HG03378 (cell line): ENCODE results near the gene POLR3G.

Experiments
- ATAC-seq: cut with Tn5 transposase; IDR thresholded peaks from one replicate; pipeline ENCODE4 v1.9.1; 2021; ENCODE audit warnings: mild to moderate bottlenecking, moderate library complexity; ENCODE audit not compliant: unreplicated experiment

POLR3G gene

GRCh38 chr5:90495146-90495545 is 20.5 kb downstream of the POLR3G start:
- no peak for ATAC-seq

DNA sequence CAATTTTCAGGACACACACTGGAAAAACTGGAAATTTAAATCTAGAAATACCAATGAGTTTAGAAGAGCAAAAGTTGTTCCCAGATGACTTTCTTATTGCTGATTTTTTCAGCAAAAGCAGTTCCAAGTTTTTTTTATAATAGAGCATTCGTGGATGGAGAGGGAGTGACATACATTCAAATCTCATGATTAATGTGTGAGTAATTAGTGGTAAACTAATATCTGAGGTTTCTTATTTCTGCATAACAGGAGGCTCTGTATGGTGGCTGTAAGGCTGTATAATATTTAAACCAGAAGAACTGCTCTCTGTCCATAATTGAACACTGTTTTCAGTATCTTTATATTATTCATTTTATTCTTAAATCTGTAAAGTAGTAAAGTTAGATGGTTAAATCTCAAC is 28.9 kb downstream of the POLR3G start:
- ATAC-seq: no peak

DNA sequence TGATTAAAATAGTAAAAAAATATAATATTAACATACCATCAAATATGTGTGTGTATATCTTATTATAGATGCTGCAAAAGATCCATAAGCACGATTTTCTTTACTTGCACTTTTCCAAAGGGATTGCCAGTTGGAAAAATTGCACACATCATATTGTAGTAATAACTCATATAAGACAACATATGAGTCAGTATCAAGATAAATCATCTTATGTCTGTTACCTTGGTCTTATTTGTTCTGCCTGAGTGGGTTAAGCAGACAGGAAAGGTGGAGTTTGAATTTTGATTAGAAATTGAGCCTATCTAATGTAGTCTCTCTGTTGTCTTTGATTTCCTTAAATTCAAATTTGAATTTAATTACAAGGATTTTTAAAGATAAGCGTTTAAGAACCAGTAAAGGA is 30.1 kb downstream of the POLR3G start:
- ATAC-seq: no peak

GRCh38 chr5:90506221-90506620 is 31.6 kb downstream of the POLR3G start:
- no peak for ATAC-seq

GRCh38 chr5:90510438-90510837 is 35.8 kb downstream of the POLR3G start:
- ATAC-seq: no peak

GRCh38 chr5:90514520-90514919 is 39.9 kb downstream of the POLR3G start:
- ATAC-seq: no peak

DNA sequence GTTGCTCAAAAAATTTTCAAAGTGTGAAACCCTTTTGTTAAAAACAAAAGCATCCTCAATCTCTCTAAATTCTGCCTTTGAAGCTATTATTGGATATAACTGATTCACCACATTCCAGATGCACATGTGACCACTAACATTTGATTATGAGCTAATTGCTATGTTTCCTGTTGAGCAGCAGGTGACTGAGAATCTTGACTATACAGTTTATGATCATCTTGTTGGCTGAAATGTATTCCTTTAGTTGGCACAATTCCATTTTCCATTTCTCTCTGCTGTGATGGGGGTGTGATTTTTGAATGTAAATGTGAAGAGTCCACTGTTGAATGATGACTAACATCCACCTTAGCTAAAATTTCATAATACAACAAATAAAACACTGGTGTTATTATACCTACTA is 44.0 kb downstream of the POLR3G start:
- no peak for ATAC-seq

DNA sequence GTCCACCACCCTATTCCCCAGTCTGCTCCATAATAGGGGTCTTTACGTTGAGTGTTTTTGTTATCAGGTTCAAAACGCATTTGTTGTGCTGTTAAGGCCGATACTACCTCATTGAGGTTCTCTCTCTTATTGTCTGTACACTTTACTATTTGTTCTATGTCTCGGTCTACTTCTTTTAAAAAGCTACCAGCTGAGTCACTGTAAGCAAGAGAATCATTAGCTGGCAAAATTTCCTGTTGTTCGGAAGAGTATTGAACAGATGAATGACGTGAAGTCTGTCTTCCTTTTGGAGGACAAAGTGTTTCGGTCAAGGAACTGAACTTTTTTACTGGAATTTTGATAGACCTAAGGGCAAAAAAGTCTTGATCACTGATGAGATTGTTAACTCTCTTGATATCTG is 44.4 kb downstream of the POLR3G start:
- no peak for ATAC-seq

DNA sequence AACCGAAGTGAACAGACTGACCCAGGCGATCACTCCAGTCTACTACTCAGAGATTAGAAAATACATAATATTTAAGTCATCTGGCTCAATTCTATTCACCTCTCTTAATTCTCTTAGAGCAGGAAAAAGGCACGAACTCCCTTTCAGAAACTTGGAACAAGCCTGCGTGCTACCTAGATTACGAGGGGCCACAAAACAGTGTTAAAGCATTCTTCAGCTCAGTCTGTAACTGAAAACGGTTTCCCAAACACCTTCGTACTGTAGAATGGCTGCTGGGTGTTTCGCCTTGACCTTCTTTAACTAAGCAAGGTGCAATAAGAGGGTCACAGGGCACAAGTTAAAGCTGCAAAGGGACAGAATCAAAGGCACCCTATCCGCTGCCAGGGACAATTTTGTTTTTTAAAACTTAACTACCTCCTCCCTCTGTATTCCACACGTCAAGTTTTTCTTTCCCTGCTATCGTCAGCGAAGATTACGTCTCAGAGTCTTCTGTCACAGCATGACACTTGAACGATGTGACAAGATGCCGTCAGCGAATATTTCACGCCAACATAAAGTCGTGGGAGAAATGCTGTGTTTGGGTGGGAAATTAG is 54.0 kb downstream of the POLR3G start:
- ATAC-seq: peak; percentile 8

GRCh38 chr5:90529194-90529938 is 54.7 kb downstream of the POLR3G start, which contains the start of gene LYSMD3:
Gene LYSMD3 (minus strand): TSS chr5:90529584. CDS start chr5:90525289, 4,295 bp downstream.
- peak; percentile 86 for ATAC-seq

DNA sequence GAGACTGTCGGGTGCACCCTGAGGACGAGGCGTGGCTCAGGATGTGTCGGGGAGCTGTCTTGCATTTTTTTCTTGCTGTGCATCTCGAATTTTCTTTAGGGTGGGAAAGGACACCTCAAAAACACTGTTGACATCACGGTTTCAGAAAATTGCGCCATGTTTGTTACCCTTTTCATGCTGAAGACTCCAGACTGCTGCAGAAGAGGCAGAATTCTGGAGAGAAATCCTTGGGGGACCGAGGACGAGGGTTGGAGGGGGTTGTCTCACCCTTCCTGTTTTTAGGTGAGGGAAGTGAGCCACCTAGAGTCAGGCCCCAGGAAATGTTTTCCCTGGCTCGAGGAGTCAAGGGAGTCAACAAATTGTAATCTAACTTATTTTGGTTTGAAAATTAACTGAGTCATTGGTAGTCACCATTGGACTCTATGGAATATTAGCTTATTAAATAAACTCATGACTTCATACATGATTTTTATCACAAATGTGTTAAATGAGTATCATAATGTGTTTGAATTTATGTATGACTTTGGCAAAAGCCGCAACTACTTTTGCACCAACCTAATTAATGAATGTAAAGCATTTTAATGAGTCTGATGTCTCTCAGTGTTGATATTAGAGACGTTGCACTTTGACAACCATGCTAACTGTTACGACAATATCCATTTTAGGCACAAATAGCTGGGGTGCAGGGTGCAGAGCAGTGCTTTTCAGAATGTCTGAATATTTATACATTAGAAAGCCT is 55.4 kb downstream of the POLR3G start:
- peak; percentile 48 for ATAC-seq

GRCh38 chr5:90530736-90531487 is 56.2 kb downstream of the POLR3G start:
- no peak for ATAC-seq

GRCh38 chr5:90533794-90534193 is 59.1 kb downstream of the POLR3G start:
- ATAC-seq: no peak

DNA sequence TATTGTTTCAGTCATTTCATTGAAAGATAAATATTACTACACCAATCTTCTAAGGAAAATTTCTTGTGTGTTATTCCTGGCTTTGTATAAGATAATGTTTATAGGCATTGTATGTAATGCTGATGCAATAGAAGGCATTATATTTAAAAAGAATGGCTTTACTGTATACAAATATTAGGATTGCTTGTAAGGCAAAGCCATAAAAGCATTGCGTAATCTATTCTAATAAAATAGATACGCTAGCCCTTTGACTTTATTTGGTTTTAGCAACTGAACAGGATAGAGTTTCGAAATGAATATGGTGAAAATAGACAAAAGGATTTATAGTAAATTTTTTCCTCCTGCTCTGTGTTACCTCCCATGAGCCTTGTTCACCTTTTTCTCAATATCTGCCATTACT is 60.3 kb downstream of the POLR3G start:
- no peak for ATAC-seq

DNA sequence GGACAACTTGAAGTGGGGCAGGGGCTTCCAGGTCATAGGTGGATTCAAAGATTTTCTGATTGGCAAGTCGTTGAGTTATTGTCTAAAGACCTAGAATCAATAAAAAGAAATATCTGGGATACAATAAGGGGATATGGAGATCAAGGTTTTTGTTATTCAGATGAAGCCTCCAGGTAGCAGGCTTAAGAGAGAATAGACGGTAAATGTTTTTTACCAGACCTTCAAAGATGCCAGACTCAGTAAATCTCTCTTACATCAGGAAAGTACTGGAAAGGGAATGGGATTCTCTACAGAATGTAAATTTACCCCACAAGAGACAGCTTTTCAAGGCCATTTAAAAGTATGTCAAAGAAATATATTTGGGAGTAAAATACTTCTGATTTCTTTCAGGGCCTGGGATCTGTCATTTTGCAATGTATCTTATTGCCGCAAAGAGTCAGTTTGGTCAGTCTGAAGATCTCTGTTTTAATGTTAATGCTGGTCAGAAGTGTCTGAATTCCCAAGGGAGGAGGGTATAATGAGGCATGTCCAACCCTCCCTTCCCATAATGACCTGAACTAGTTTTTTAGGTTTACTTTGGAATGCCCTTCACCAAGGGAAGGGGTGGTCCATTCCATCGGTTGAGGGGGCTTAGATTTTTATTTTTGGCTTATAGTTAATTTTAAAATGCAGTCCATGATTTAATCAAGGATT is 68.3 kb downstream of the POLR3G start:
- ATAC-seq: no peak

GRCh38 chr5:90545511-90545910 is 70.8 kb downstream of the POLR3G start:
- ATAC-seq: no peak

- no peak for ATAC-seq
Measured at GRCh38 chr5:90546216-90546837, 71.7 kb downstream of the POLR3G start.

- no peak for ATAC-seq
Measured at GRCh38 chr5:90547072-90547536, 72.4 kb downstream of the POLR3G start.

GRCh38 chr5:90548069-90548593 is 73.5 kb downstream of the POLR3G start:
- ATAC-seq: no peak

DNA sequence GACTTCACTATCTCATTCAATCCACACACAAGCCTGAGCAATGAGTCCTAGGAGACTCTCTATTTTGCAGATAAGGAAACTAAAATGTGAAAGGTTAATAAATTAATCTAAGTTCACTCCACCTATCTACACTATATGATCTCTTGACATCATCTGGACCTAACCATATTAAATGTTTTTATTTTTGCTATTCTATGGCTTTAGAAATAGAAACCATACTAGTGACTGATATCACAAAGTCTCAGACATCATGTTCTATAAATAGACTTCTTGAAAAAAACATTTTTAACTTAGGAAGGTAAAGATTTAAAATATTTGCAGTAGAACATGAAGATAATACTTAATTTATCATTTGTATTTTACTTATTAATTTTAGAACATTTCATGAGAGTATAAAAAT is 74.6 kb downstream of the POLR3G start:
- no peak for ATAC-seq
